Measurements from ENCODE around the gene PRKN. TPM values are rescaled to one million over a fixed set of nuclear protein-coding genes. Genes with fewer than 3 reads are reported as not detected.

The PRKN gene
- polyA plus RNA-seq, 1 donor from 2014 or later = 1.2 TPM

GRCh38 chr6:162700966-162701365 lies 26.6 kb downstream of the PRKN start:
- Histone ChIP-seq H3K36me3 (ENCODE audit: insufficient read depth, low read length) (no peaks in the 10 kb centered on the region), H4K20me1 (ENCODE audit: insufficient read depth) (no peaks in the 10 kb centered on the region), H3K9me3 (ENCODE audit: low read length) (no peaks in the 10 kb centered on the region), H3K27me3 (ENCODE audit: insufficient read depth, low read depth, low read length) (no peaks in the 10 kb centered on the region), H3K27ac (ENCODE audit: low read length) (no peak overlapping the region), H3K9ac (ENCODE audit: low read length) (no peak overlapping the region), H3K4me2 (ENCODE audit: low read length) (no peak overlapping the region), H3F3A (ENCODE audit: insufficient read depth, low read length, poor library complexity, severe bottlenecking) (no peaks in the 10 kb centered on the region), H2AFZ (ENCODE audit: low read depth, low read length) (no peak overlapping the region), H3K4me3 (ENCODE audit: low read length) (no peak overlapping the region), H3K79me2 (replicated peaks; ENCODE audit: insufficient read depth, low read length) (no peaks in the 10 kb centered on the region), H3K9me2 (ENCODE audit: insufficient read depth, low read length) (no peaks in the 10 kb centered on the region)
- no peak for TF ChIP-seq TAF1 (IDR thresholded peaks at IDR 0.05; ENCODE audit: low read depth)
- TF ChIP-seq EZH2 (IDR thresholded peaks at IDR 0.05; ENCODE audit: borderline replicate concordance, insufficient read depth, low read length, poor library complexity, severe bottlenecking) = no peak

GRCh38 chr6:162699961-162700360 lies 27.6 kb downstream of the PRKN start:
- H3F3A ChIP-seq (ENCODE audit: insufficient read depth, low read length, poor library complexity, severe bottlenecking) = no peaks in the 10 kb centered on the region
- no peaks in the 10 kb centered on the region for H3K79me2 ChIP-seq (replicated peaks; ENCODE audit: insufficient read depth, low read length)
- H3K4me2 ChIP-seq (ENCODE audit: low read length) = no peak overlapping the region
- H3K36me3 ChIP-seq (ENCODE audit: insufficient read depth, low read length) = no peaks in the 10 kb centered on the region
- no peak overlapping the region for H2AFZ ChIP-seq (ENCODE audit: low read depth, low read length)
- TF ChIP-seq REST (IDR thresholded peaks at IDR 0.05; ENCODE audit: borderline replicate concordance) = no peak
- no peak for TF ChIP-seq MXI1 (conservative IDR thresholded peaks at IDR 0.05; ENCODE audit: poor library complexity, severe bottlenecking)
- TF ChIP-seq CTCF (IDR thresholded peaks at IDR 0.05; ENCODE audit: poor library complexity, severe bottlenecking) = no peak
- TF ChIP-seq SMC3 (conservative IDR thresholded peaks at IDR 0.05; ENCODE audit: poor library complexity) = no peak
- TF ChIP-seq POLR2AphosphoS5 (IDR thresholded peaks at IDR 0.05) = no peak
- TF ChIP-seq EZH2 (IDR thresholded peaks at IDR 0.05; ENCODE audit: borderline replicate concordance, insufficient read depth, low read length, poor library complexity, severe bottlenecking) = no peak
- H3K27me3 ChIP-seq (ENCODE audit: insufficient read depth, low read depth, low read length) = no peaks in the 10 kb centered on the region
- no peak overlapping the region for H3K9ac ChIP-seq (ENCODE audit: low read length)
- H3K9me2 ChIP-seq (ENCODE audit: insufficient read depth, low read length) = no peaks in the 10 kb centered on the region
- H3K9me3 ChIP-seq (ENCODE audit: low read length) = no peaks in the 10 kb centered on the region
- no peaks in the 10 kb centered on the region for H4K20me1 ChIP-seq (ENCODE audit: insufficient read depth)
- no peak overlapping the region for H3K4me3 ChIP-seq (ENCODE audit: low read length)
- H3K27ac ChIP-seq (ENCODE audit: low read length) = no peak overlapping the region

GRCh38 chr6:162698440-162698839 lies 29.1 kb downstream of the PRKN start:
- no peak overlapping the region for H3K4me3 ChIP-seq (ENCODE audit: low read length)
- no peaks in the 10 kb centered on the region for H3K79me2 ChIP-seq (replicated peaks; ENCODE audit: insufficient read depth, low read length)
- no peaks in the 10 kb centered on the region for H3K9me2 ChIP-seq (ENCODE audit: insufficient read depth, low read length)
- H3K9ac ChIP-seq (ENCODE audit: low read length) = no peak overlapping the region
- H4K20me1 ChIP-seq (ENCODE audit: insufficient read depth) = no peaks in the 10 kb centered on the region
- H3F3A ChIP-seq (ENCODE audit: insufficient read depth, low read length, poor library complexity, severe bottlenecking) = no peaks in the 10 kb centered on the region
- H2AFZ ChIP-seq (ENCODE audit: low read depth, low read length) = no peak overlapping the region
- no peaks in the 10 kb centered on the region for H3K36me3 ChIP-seq (ENCODE audit: insufficient read depth, low read length)
- TF ChIP-seq EZH2 (IDR thresholded peaks at IDR 0.05; ENCODE audit: borderline replicate concordance, insufficient read depth, low read length, poor library complexity, severe bottlenecking) (no peak), TAF1 (IDR thresholded peaks at IDR 0.05; ENCODE audit: low read depth) (no peak), SMC3 (conservative IDR thresholded peaks at IDR 0.05; ENCODE audit: poor library complexity) (no peak), POLR2AphosphoS5 (IDR thresholded peaks at IDR 0.05) (no peak), RAD21 (conservative IDR thresholded peaks at IDR 0.05) (no peak), EP300 (conservative IDR thresholded peaks at IDR 0.05; ENCODE audit: poor library complexity, severe bottlenecking) (no peak), MXI1 (conservative IDR thresholded peaks at IDR 0.05; ENCODE audit: poor library complexity, severe bottlenecking) (no peak), CTCF (IDR thresholded peaks at IDR 0.05; ENCODE audit: poor library complexity, severe bottlenecking) (no peak), REST (IDR thresholded peaks at IDR 0.05; ENCODE audit: borderline replicate concordance) (no peak)
- H3K4me2 ChIP-seq (ENCODE audit: low read length) = no peak overlapping the region
- no peaks in the 10 kb centered on the region for H3K9me3 ChIP-seq (ENCODE audit: low read length)
- no peak overlapping the region for H3K27ac ChIP-seq (ENCODE audit: low read length)
- no peaks in the 10 kb centered on the region for H3K27me3 ChIP-seq (ENCODE audit: insufficient read depth, low read depth, low read length)

All from neural cell (in vitro differentiated cells).